ENCODE data around the gene AFM.
"Not testable (repeated sequence)": the region's sequence is repeated elsewhere in the genome, so short reads cannot be mapped to it uniquely, and the experiment has no call there.

Gene AFM

GRCh38 chr4:73518340-73518739 is 36.8 kb downstream of the AFM start:
- no peak for DNase-seq

- no peak for DNase-seq
Measured at GRCh38 chr4:73520821-73521220, 39.3 kb downstream of the AFM start.

- DNase-seq, result no peak
Measured at GRCh38 chr4:73523126-73523525, 41.6 kb downstream of the AFM start.

- no peak for DNase-seq
Measured at GRCh38 chr4:73525611-73526010, 44.1 kb downstream of the AFM start.

GRCh38 chr4:73527196-73527595 is 45.7 kb downstream of the AFM start:
- DNase-seq, result peak; percentile 15

GRCh38 chr4:73528171-73528570 is 46.6 kb downstream of the AFM start:
- DNase-seq, result no peak

GRCh38 chr4:73533515-73534422 is 52.2 kb downstream of the AFM start:
- peak; percentile 10 for DNase-seq

- DNase-seq, result no peak
Measured at GRCh38 chr4:73538162-73538561, 56.6 kb downstream of the AFM start.

GRCh38 chr4:73539386-73539785 is 57.8 kb downstream of the AFM start:
- no peak for DNase-seq

- no peak for DNase-seq
Measured at GRCh38 chr4:73540826-73541225, 59.3 kb downstream of the AFM start.

GRCh38 chr4:73541251-73541650 is 59.7 kb downstream of the AFM start:
- no peak for DNase-seq

- no peak for DNase-seq
Measured at GRCh38 chr4:73544620-73545019, 63.1 kb downstream of the AFM start.

GRCh38 chr4:73550865-73551264 is 69.3 kb downstream of the AFM start:
- not testable (repeated sequence) for DNase-seq
